K562 (cell line): ENCODE data around the gene UPK2. TPM values are rescaled to one million over a fixed set of nuclear protein-coding genes. Genes with fewer than 3 reads are reported as not detected.
A peak's percentile ranks its signal among the peaks of the same experiment; 100 is the strongest.

Source experiments
- ATAC-seq: fragments of 200-7000 bp; cut with Tn5 transposase; 3 replicates; pipeline ENCODE4 v1.9.1; 2020; ENCODE audit warnings: moderate library complexity
- BruUV-seq: library from RNA; stranded (reverse); fragments of 400-500 nt; replicated peaks from 2 replicates; lab custom pipeline; 2021; lab: Mats Ljungman, UMichigan
- CTCF ChIA-PET: fragments of 300-600 bp; formaldehyde crosslinking; extraction: SDS; loops from one replicate; lab custom pipeline; 2021; ENCODE audit warnings: low intra/inter-chr PET ratio; lab: Yijun Ruan, JAX
- POLR2A ChIA-PET: fragments of 300-600, 350-650 bp; sonication (Branson Sonifier 250); formaldehyde crosslinking; extraction: SDS; loops from one replicate; lab custom pipeline; 2021; ENCODE audit warnings: antibody characterized with exemption, inconsistent platforms; lab: Yijun Ruan, JAX
- DNase-seq, 4 experiments: peaks; one replicate each; pipeline versions ENCODE4 v3.0.0 to v3.0.0-alpha.2; 2011 to 2018; ENCODE audit warnings: low spot score in 3 of 4, mixed read lengths in 3 of 4; ENCODE audit errors: extremely low read depth in 1 of 4
- FAIRE-seq: peaks from 2 replicates; lab custom pipeline; 2011; peaks lifted over from hg19 to GRCh38; lab: Jason Lieb, UNC
- H2AFZ ChIP-seq: 2 replicates; pipeline ENCODE4 v1.6.0; 2011; ENCODE audit warnings: low read depth, low read length, control low read depth, inconsistent platforms
- H3K27ac ChIP-seq: fragments of 200-600 bp; 3 replicates; pipeline ENCODE4 v1.8.0; 2011; ENCODE audit warnings: low read depth, mild to moderate bottlenecking, control low read depth, inconsistent platforms, low read length, moderate library complexity, mixed read lengths; ENCODE audit errors: extremely low read depth
- H3K27me3 ChIP-seq, 2 experiments: fragments of 300-600 bp in 1 of 2; 2 replicates in 1 of 2; 3 replicates in 1 of 2; pipeline versions ENCODE4 v1.6.0 to v1.8.0; 2011; ENCODE audit warnings: inconsistent platforms in 2 of 2, low read length in 2 of 2, mild to moderate bottlenecking in 1 of 2, mixed read lengths in 1 of 2, moderate library complexity in 1 of 2; ENCODE audit not compliant: control insufficient read depth in 2 of 2, insufficient read depth in 2 of 2
- H3K36me3 ChIP-seq: fragments of 300-600 bp; 3 replicates; pipeline ENCODE4 v1.8.0; 2011; ENCODE audit warnings: mild to moderate bottlenecking, low read length, inconsistent platforms; ENCODE audit not compliant: control insufficient read depth, insufficient read depth
- H3K4me1 ChIP-seq, 2 experiments: fragments of 200-600 bp in 1 of 2; replicated peaks in 1 of 2; 2 replicates in 1 of 2; 3 replicates in 1 of 2; pipeline versions ENCODE4 v1.5.1 to v1.8.0; 2011; ENCODE audit warnings: inconsistent platforms in 2 of 2, low read length in 2 of 2, mild to moderate bottlenecking in 1 of 2, mixed read lengths in 1 of 2, moderate library complexity in 1 of 2; ENCODE audit not compliant: control insufficient read depth in 2 of 2, insufficient read depth in 2 of 2
- H3K4me2 ChIP-seq: 2 replicates; pipeline ENCODE4 v1.6.1; 2011; ENCODE audit warnings: low read length, control low read depth, inconsistent platforms, mixed read lengths; ENCODE audit not compliant: insufficient read depth
- H3K4me3 ChIP-seq: fragments of 200-600 bp; sonication (generic), shearing (Covaris generic); 2 replicates; pipeline ENCODE4 v1.5.1; 2016; ENCODE audit warnings: control low read depth, inconsistent platforms
- H3K79me2 ChIP-seq: fragments of 200-600 bp; 3 replicates; pipeline ENCODE4 v1.8.0; 2011; ENCODE audit warnings: low read length, inconsistent platforms; ENCODE audit not compliant: control insufficient read depth, insufficient read depth
- H3K9ac ChIP-seq, 2 experiments: 2 replicates each; pipeline versions ENCODE4 v1.6.0 to v1.6.1; 2011; ENCODE audit warnings: low read depth in 2 of 2, low read length in 2 of 2, control low read depth in 1 of 2, inconsistent platforms in 1 of 2, mild to moderate bottlenecking in 1 of 2, mixed read lengths in 1 of 2; ENCODE audit not compliant: insufficient read depth in 1 of 2
- H3K9me1 ChIP-seq: one replicate; pipeline ENCODE4 v1.6.0; 2011; ENCODE audit warnings: inconsistent platforms, mild to moderate bottlenecking, low read length, moderate library complexity; ENCODE audit not compliant: control insufficient read depth, insufficient read depth
- H3K9me3 ChIP-seq: replicated peaks from 2 replicates; pipeline ENCODE4 v1.5.1; 2011; ENCODE audit warnings: low read depth, low read length, inconsistent platforms; ENCODE audit not compliant: control insufficient read depth, insufficient read depth
- H4K20me1 ChIP-seq: replicated peaks from 2 replicates; pipeline ENCODE4 v1.6.1; 2011; ENCODE audit warnings: low read length, inconsistent platforms, mixed read lengths; ENCODE audit not compliant: control insufficient read depth, insufficient read depth
- BACH1 ChIP-seq: fragments of 200-800 bp; sonication (Bioruptor generic); IDR thresholded peaks from 2 replicates; pipeline ENCODE4 v1.6.1; 2016; ENCODE audit warnings: missing genetic modification characterization, missing compliant biosample characterization
- BCL6 ChIP-seq: fragments of 250-450 bp; sonication (Bioruptor Pico); IDR thresholded peaks from 2 replicates; pipeline ENCODE4 v1.4.0; 2020
- KDM2B ChIP-seq: fragments of 250-450 bp; sonication (Bioruptor Pico); IDR thresholded peaks from 2 replicates; pipeline ENCODE4 v1.8.0; 2021; ENCODE audit warnings: mild to moderate bottlenecking, moderate library complexity
- MTA1 ChIP-seq: fragments of 450-650 bp; IDR thresholded peaks from 2 replicates; pipeline ENCODE4 v1.6.1; 2017; ENCODE audit warnings: borderline replicate concordance
- NBN ChIP-seq: fragments of 450-650 bp; IDR thresholded peaks from 2 replicates; pipeline ENCODE4 v1.6.1; 2016; ENCODE audit warnings: low read depth, mild to moderate bottlenecking
- STAT5A ChIP-seq: IDR thresholded peaks from 2 replicates; pipeline ENCODE4 v1.6.1; 2012; ENCODE audit warnings: low read length, inconsistent platforms, borderline replicate concordance
- TARDBP ChIP-seq: fragments of 450-650 bp; IDR thresholded peaks from 2 replicates; pipeline ENCODE4 v1.6.1; 2016
- ZFP36 ChIP-seq: fragments of 150-350 bp; IDR thresholded peaks from 2 replicates; pipeline ENCODE4 v1.6.1; 2018; ENCODE audit warnings: low read length, low read depth; ENCODE audit not compliant: partially characterized antibody
- ZNF12 ChIP-seq: sonication (generic); formaldehyde crosslinking; IDR thresholded peaks from 2 replicates; pipeline ENCODE4 v1.4.0; 2020; ENCODE audit warnings: mild to moderate bottlenecking, missing genetic modification reagents
- ZNF224 ChIP-seq: sonication (generic); formaldehyde crosslinking; IDR thresholded peaks from 2 replicates; pipeline ENCODE4 v1.8.0; 2022; ENCODE audit warnings: mild to moderate bottlenecking, missing genetic modification reagents
- ZNF324 ChIP-seq: fragments of 250-450 bp; sonication (Bioruptor Pico); IDR thresholded peaks from 2 replicates; pipeline ENCODE4 v1.4.0; 2020; ENCODE audit warnings: mild to moderate bottlenecking
- WGBS: fragments of 100-300 bp; shearing (Covaris generic); methylation state at CpG from one replicate; pipeline ENCODE4 v1.1.6; 2016; ENCODE audit warnings: low coverage, mixed read lengths; ENCODE audit not compliant: insufficient coverage; ENCODE audit errors: missing lambda C conversion rate; 5-methylcytosine and 5-hydroxymethylcytosine counted together
- in situ Hi-C: fragments of 300-500 bp; cut with MboI; formaldehyde crosslinking; loops from 4 replicates; pipeline ENCODE4 v1.15.0; 2018; ENCODE audit warnings: inconsistent platforms, mixed read lengths
- intact Hi-C: fragments of 100-400 bp; cut with micrococcal nuclease; formaldehyde crosslinking; loops from 2 replicates; pipeline ENCODE4 v1.14.2; 2022
- polyA plus RNA-seq, 8 experiments: library from polyadenylated mRNA; depleted of rRNA in 4 of 8; stranded (reverse) in 5 of 8; unstranded in 3 of 8; fragments of >200 nt; fragmentation: Nextera tagmentation in 2 of 8; fragmentation: Illumina TruSeq in 1 of 8; extraction: Ambion mirVana in 2 of 8; extraction: Trizol in 1 of 8; gene quantifications; 2 replicates each; pipeline versions ENCODE4 v1.2.1 to v1.2.3, GENCODE V29; 2011 to 2014; ENCODE audit warnings: inconsistent platforms in 1 of 8, missing spikeins in 1 of 8
- total RNA-seq, 7 experiments: library from RNA; depleted of rRNA in 6 of 7; stranded (reverse); fragments of >200 nt in 6 of 7; fragmentation: Illumina TruSeq in 2 of 7; extraction: Trizol in 2 of 7; gene quantifications; 2 replicates each; pipeline versions ENCODE4 v1.2.1 to v1.2.3, GENCODE V29; 2011 to 2021; ENCODE audit warnings: low replicate concordance in 1 of 7

UPK2 gene
- total and polyA plus RNA-seq, 9 of the 15 experiments (the other 6 are each of a cell fraction or from before 2014, with no cell fraction given), result not detected

GRCh38 chr11:118922745-118923627, 33.1 kb upstream of the UPK2 start:
- no peaks in the 10 kb centered on the region for H3K36me3 ChIP-seq
- intact Hi-C loops, result no loop called here
- H3K9ac ChIP-seq, result peak overlapping the region in 1 of 2 experiments; percentile 93; a peak in 3 of 4 replicates
- no peaks in the 10 kb centered on the region for H3K9me3 ChIP-seq
- no TSS peak for BruUV-seq
- no peaks in the 10 kb centered on the region for H3K27me3 ChIP-seq
- no peaks in the 10 kb centered on the region for H3K9me1 ChIP-seq
- ATAC-seq (no peak), FAIRE-seq (no peak), DNase-seq (no peak)
- peaks cover 45% of the 10 kb centered on the region for H3K79me2 ChIP-seq
- H3K4me3 ChIP-seq, result no peak overlapping the region; the same call in 1 of the 2 replicates
- H4K20me1 ChIP-seq, result no peaks in the 10 kb centered on the region
- CTCF ChIA-PET, result no interaction called here
- in situ Hi-C loops, result no loop called here
- no peak overlapping the region for H3K27ac ChIP-seq
- H2AFZ ChIP-seq, result no peak overlapping the region
- peaks cover 67 to 89% of the 10 kb centered on the region in 2 experiments for H3K4me1 ChIP-seq
- TF ChIP-seq BCL6 (CRISPR knock-in tag) (no peak), ZFP36 (no peak), ZNF224 (CRISPR knock-in tag) (no peak), ZNF324 (CRISPR knock-in tag) (no peak), TARDBP (no peak), STAT5A (no peak), MTA1 (no peak), KDM2B (CRISPR knock-in tag) (no peak), BACH1 (tag) (no peak), NBN (no peak), ZNF12 (CRISPR knock-in tag) (no peak)
- POLR2A ChIA-PET, result interaction anchor here (0.6 to 3.1 kb wide), 6 partner anchors 10 to 134 kb away, joined by 3 to 16 read pairs (median 3); no protein-coding TSS in a partner anchor
- 77% methylated on average over 9 of the region's 9 CpGs for WGBS
- peak overlapping the region; percentile 94; the same call in 1 of the 2 replicates for H3K4me2 ChIP-seq
